ENCODE results near the gene KCNMB2.

KCNMB2 gene

GRCh38 chr3:178536211-178537079 is at the start of gene KCNMB2:
Gene KCNMB2, plus strand, starts transcription at chr3:178536436.
- Mint-ChIP-seq H3K36me3 (ENCODE audit: low read depth) (no peaks in the 10 kb centered on the region), H3K4me1 (ENCODE audit: low read depth) (no peaks in the 10 kb centered on the region), H3K4me3 (no peak within 1 kb of the TSS), H3K9me3 (peaks cover under 1% of the 10 kb centered on the region), H3K27me3 (peaks cover 15% of the 10 kb centered on the region), H3K27ac (no peak within 1 kb of the TSS)
- intact Hi-C loops (cut with micrococcal nuclease) = no loop called here

DNA sequence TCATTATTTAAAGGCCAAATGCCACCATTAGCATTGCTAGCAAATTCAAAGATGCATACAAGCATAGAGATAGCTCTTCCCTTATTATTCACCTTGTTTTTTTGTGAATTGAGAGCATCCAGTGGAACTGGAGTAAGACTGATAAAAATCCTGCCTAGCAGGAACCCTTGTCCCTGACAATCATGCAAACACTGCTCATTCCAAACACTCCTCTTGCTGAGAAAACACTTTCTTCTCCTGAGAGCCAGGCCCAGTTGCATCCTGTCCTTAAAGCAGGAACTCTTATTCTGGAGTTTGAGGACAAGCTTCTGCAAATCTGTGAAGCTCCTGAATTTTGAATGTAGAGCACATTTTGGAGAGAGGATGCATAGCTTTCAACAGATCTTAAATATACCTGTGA is 49.3 kb upstream of the KCNMB2 start:
- intact Hi-C loops (cut with micrococcal nuclease) = no loop called here
- no peak overlapping the region for H3K4me3 Mint-ChIP-seq
- H3K27ac Mint-ChIP-seq = no peak overlapping the region
- no peaks in the 10 kb centered on the region for H3K27me3 Mint-ChIP-seq
- peaks cover 6% of the 10 kb centered on the region for H3K9me3 Mint-ChIP-seq
- H3K36me3 Mint-ChIP-seq (ENCODE audit: low read depth) = no peaks in the 10 kb centered on the region
- no peaks in the 10 kb centered on the region for H3K4me1 Mint-ChIP-seq (ENCODE audit: low read depth)

DNA sequence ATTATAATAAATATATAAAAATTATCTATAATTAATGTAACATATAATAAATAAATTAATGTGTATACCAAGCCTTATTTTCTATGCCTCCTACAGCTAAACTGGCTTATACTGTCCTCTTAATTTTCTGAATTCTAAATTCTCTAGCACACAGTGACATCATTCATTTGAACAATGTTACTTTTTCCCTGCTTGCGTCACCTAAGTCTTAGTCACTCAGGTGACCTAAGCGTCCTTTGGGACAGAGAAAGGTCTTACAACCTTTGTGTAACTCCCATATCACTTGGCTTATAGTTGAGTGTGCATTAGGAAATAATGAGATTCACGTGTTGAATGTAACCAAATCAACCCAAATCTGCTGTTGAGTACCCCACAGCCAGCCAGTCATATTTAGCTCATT is 48.5 kb upstream of the KCNMB2 start:
- Mint-ChIP-seq H3K9me3 (peaks cover 6% of the 10 kb centered on the region), H3K36me3 (ENCODE audit: low read depth) (no peaks in the 10 kb centered on the region), H3K4me3 (no peak overlapping the region), H3K27me3 (no peaks in the 10 kb centered on the region), H3K27ac (no peak overlapping the region), H3K4me1 (ENCODE audit: low read depth) (no peaks in the 10 kb centered on the region)
- intact Hi-C loops (cut with micrococcal nuclease) = no loop called here

DNA sequence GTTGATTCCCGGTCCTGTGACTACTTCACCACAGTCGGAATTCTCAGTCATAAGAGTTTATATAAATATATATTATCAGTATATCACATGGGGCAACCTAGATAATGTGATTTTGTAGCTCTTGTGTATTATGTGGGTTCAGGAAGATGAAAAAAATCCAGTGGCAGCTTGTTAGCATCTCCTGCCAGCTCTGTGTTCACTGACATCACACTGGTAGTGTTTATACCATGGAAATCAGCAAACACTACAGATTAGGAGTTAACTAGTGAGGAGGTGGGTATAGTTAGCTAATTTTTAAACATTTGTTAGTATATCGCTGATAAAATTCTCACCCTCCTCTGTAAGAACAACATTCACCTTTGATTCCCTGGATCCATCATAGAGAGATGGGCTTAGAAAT is 44.5 kb upstream of the KCNMB2 start:
- H3K4me1 Mint-ChIP-seq (ENCODE audit: low read depth) = no peaks in the 10 kb centered on the region

DNA sequence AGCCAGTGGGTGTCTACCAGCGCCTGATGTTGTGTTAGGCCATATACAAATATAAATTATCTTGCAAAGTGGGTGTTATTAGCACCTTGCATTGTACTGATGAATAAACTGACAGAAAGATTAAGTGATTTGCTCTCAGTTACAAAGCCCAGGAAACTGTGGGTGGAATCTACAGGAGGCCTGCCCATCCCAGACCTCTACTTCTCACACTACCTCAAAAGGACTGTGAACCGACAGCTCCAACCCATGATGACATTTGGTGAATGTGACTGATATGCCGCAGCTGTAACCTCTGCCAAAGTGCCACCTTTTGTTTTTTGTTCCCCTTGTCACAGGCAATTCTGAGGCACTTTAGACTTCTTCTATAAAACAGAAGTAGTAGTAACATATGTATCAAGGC is 43.7 kb upstream of the KCNMB2 start:
- intact Hi-C loops (cut with micrococcal nuclease) = no loop called here
- H3K36me3 Mint-ChIP-seq (ENCODE audit: low read depth) = no peaks in the 10 kb centered on the region
- H3K9me3 Mint-ChIP-seq = peaks cover 22% of the 10 kb centered on the region
- no peaks in the 10 kb centered on the region for H3K4me1 Mint-ChIP-seq (ENCODE audit: low read depth)
- H3K27ac Mint-ChIP-seq = no peak overlapping the region
- no peak overlapping the region for H3K4me3 Mint-ChIP-seq
- H3K27me3 Mint-ChIP-seq = no peaks in the 10 kb centered on the region

More for the DNA sequence above, 44.5 kb upstream of the KCNMB2 start:
- Mint-ChIP-seq H3K36me3 (ENCODE audit: low read depth) (no peaks in the 10 kb centered on the region), H3K4me3 (no peak overlapping the region), H3K9me3 (peaks cover 22% of the 10 kb centered on the region), H3K27me3 (no peaks in the 10 kb centered on the region), H3K27ac (no peak overlapping the region)
- intact Hi-C loops (cut with micrococcal nuclease) = no loop called here

GRCh38 chr3:178494386-178494785 is 41.9 kb upstream of the KCNMB2 start:
- intact Hi-C loops (cut with micrococcal nuclease) = no loop called here
- Mint-ChIP-seq H3K9me3 (peaks cover 22% of the 10 kb centered on the region), H3K36me3 (ENCODE audit: low read depth) (no peaks in the 10 kb centered on the region), H3K4me3 (no peak overlapping the region), H3K4me1 (ENCODE audit: low read depth) (no peaks in the 10 kb centered on the region), H3K27me3 (no peaks in the 10 kb centered on the region), H3K27ac (no peak overlapping the region)

DNA sequence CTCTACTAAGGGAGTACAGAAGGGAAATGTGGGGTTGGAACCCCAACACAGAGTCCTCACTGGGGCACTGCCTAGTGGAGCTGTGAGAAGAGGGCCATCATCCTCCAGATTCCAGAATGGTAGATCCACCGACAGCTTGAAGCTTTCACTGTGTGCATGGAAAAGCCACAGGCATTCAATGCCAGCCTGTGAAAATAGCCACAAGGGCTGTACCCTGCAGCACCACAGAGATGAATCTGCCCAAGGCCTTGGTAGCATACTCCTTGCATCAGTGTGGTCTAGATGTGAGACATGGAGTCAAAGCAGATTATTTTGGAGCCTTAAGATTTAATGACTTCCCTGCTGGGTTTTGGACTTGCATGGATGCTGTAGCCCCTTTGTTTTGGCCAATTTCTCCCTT is 39.3 kb upstream of the KCNMB2 start:
- intact Hi-C loops (cut with micrococcal nuclease) = no loop called here
- no peak overlapping the region for H3K4me3 Mint-ChIP-seq
- H3K27me3 Mint-ChIP-seq = no peaks in the 10 kb centered on the region

DNA sequence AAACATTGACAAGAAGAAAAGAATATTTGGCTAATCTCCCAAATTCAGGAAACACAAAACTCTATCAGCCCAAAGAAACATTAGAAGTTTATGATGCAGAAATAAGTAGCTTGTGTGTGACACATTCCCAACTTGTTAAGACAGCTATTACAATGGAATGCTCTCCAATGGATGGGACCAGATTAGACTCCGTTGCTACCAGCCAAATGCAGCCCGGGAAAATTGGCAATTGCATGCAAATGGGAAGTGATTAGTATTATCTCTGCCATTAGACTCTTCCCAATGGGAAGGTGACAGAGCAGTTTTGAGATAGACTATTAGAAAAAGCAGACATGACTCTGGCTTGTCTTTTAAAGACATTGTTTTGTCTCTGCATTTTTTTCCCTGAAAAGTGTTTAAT is 37.4 kb upstream of the KCNMB2 start:
- no peaks in the 10 kb centered on the region for H3K4me1 Mint-ChIP-seq (ENCODE audit: low read depth)
- no peak overlapping the region for H3K4me3 Mint-ChIP-seq
- no peaks in the 10 kb centered on the region for H3K36me3 Mint-ChIP-seq (ENCODE audit: low read depth)
- no peaks in the 10 kb centered on the region for H3K27me3 Mint-ChIP-seq
- H3K9me3 Mint-ChIP-seq = peaks cover 28% of the 10 kb centered on the region
- intact Hi-C loops (cut with micrococcal nuclease) = no loop called here
- H3K27ac Mint-ChIP-seq = no peak overlapping the region

More for the DNA sequence above, 39.3 kb upstream of the KCNMB2 start:
- Mint-ChIP-seq H3K9me3 (peaks cover 28% of the 10 kb centered on the region), H3K4me1 (ENCODE audit: low read depth) (no peaks in the 10 kb centered on the region), H3K36me3 (ENCODE audit: low read depth) (no peaks in the 10 kb centered on the region), H3K27ac (no peak overlapping the region)

- no peak overlapping the region for H3K27ac Mint-ChIP-seq
- intact Hi-C loops (cut with micrococcal nuclease) = no loop called here
- H3K27me3 Mint-ChIP-seq = no peaks in the 10 kb centered on the region
- peaks cover 16% of the 10 kb centered on the region for H3K9me3 Mint-ChIP-seq
- H3K4me3 Mint-ChIP-seq = no peak overlapping the region
- H3K36me3 Mint-ChIP-seq (ENCODE audit: low read depth) = no peaks in the 10 kb centered on the region
- H3K4me1 Mint-ChIP-seq (ENCODE audit: low read depth) = no peaks in the 10 kb centered on the region
Observed at GRCh38 chr3:178500631-178501030, 35.6 kb upstream of the KCNMB2 start.

DNA sequence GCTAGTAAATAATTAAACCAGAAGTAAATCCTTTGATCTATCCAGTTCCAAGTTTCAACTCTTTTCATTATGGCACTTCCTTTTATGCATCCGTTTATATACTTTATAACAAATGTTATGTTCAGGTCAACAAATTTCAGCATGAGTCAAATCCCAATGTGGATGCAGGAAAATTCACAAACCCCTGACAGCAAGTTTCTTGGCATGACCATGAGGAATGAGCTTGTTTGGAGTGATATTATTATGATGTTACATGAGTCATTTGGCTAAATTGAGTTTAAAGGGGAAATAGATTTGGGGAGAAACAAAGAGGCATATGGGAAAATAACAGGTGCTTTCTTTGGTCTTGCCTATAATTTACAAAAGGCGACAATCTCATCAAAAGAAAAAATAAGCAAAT is 32.1 kb upstream of the KCNMB2 start:
- Mint-ChIP-seq H3K36me3 (ENCODE audit: low read depth) (no peaks in the 10 kb centered on the region), H3K27me3 (no peaks in the 10 kb centered on the region), H3K9me3 (peaks cover 6% of the 10 kb centered on the region), H3K4me1 (ENCODE audit: low read depth) (no peaks in the 10 kb centered on the region), H3K27ac (no peak overlapping the region), H3K4me3 (no peak overlapping the region)
- intact Hi-C loops (cut with micrococcal nuclease) = no loop called here

GRCh38 chr3:178505832-178506231 is 30.4 kb upstream of the KCNMB2 start:
- peaks cover under 1% of the 10 kb centered on the region for H3K9me3 Mint-ChIP-seq
- H3K27ac Mint-ChIP-seq = no peak overlapping the region
- H3K36me3 Mint-ChIP-seq (ENCODE audit: low read depth) = no peaks in the 10 kb centered on the region
- intact Hi-C loops (cut with micrococcal nuclease) = no loop called here
- H3K27me3 Mint-ChIP-seq = no peaks in the 10 kb centered on the region
- H3K4me3 Mint-ChIP-seq = no peak overlapping the region
- H3K4me1 Mint-ChIP-seq (ENCODE audit: low read depth) = no peaks in the 10 kb centered on the region

DNA sequence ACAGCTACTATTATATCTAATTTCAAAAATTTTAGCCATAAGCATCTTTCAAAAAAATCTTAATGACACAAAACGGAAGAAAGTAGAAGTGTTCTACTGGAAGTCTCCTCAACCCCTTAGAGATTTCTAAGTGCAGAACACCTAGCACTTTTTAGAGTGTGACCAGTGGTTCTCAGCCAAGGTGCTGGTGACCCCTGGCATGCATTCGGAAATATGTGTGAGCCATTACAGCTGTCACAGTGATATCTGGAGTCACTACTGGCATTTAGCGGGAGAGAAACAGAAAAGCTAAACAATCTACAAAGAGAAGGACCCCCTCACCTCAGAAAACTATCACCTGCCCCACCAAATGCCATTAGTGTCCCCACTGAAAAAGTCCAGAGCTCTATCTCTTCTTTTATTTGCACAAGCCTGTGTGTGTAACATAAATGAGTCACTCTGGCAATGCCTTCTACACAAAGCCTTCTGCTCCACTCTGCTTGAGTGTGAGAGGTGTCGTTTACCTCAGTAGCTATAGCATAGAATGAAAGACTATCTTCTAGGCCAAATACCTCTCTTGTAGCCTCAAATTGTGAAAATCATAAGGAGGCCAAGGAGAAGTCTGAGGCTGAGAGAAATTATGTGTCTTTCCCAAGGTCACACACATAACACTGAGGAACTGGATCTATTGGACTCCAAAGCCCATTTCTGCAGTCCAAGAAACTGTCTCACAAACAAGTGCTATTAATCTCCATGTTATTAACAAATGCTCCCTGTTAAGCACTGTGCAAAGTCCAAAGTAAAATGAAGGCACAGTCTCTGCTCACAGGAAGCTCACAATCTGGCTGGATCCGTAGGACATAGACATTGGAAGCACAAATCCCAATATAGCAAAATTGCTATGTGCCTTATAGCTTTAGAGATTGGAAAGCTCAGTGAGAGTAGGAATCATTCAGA is 28.5 kb upstream of the KCNMB2 start:
- Mint-ChIP-seq H3K4me1 (ENCODE audit: low read depth) (no peaks in the 10 kb centered on the region), H3K4me3 (no peak overlapping the region), H3K9me3 (peaks cover 7% of the 10 kb centered on the region), H3K27me3 (no peaks in the 10 kb centered on the region), H3K27ac (no peak overlapping the region), H3K36me3 (ENCODE audit: low read depth) (no peaks in the 10 kb centered on the region)
- intact Hi-C loops (cut with micrococcal nuclease) = no loop called here

DNA sequence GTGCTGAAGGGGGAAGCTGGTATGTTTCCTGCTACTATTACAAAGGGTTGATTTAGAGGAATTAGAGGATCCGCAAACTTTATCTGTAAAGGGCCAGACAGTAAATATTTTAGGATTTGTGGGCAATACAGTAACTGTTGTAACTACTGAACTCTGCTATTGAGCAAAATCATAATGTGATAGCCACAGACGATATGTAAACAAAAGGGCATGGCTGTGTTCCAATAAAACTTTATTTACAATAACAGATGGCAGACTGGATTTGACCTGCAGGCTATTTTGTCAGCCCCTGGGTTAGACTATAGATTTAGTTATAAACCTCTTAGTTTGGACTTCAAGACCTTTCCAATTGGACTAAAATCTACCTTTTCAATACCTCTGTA is 27.8 kb upstream of the KCNMB2 start:
- Mint-ChIP-seq H3K27ac (no peak overlapping the region), H3K4me3 (no peak overlapping the region), H3K27me3 (no peaks in the 10 kb centered on the region), H3K9me3 (peaks cover 7% of the 10 kb centered on the region), H3K4me1 (ENCODE audit: low read depth) (no peaks in the 10 kb centered on the region), H3K36me3 (ENCODE audit: low read depth) (no peaks in the 10 kb centered on the region)
- intact Hi-C loops (cut with micrococcal nuclease) = no loop called here

GRCh38 chr3:178510496-178510895 is 25.7 kb upstream of the KCNMB2 start:
- peaks cover 7% of the 10 kb centered on the region for H3K9me3 Mint-ChIP-seq
- H3K36me3 Mint-ChIP-seq (ENCODE audit: low read depth) = no peaks in the 10 kb centered on the region
- H3K4me3 Mint-ChIP-seq = no peak overlapping the region
- intact Hi-C loops (cut with micrococcal nuclease) = no loop called here
- H3K27me3 Mint-ChIP-seq = no peaks in the 10 kb centered on the region
- H3K27ac Mint-ChIP-seq = no peak overlapping the region
- no peaks in the 10 kb centered on the region for H3K4me1 Mint-ChIP-seq (ENCODE audit: low read depth)

Measured in dendritic cell treated with granulocyte-macrophage colony-stimulating factor and Interleukin-4, amounts not matched to agents 40 ng/mL and 50 ng/mL, for 4 days (primary cell).